ENCODE data around the gene ZFP57.
"Not testable (repeated sequence)": the region's sequence is repeated elsewhere in the genome, so short reads cannot be mapped to it uniquely, and the experiment has no call there.

Gene ZFP57

DNA sequence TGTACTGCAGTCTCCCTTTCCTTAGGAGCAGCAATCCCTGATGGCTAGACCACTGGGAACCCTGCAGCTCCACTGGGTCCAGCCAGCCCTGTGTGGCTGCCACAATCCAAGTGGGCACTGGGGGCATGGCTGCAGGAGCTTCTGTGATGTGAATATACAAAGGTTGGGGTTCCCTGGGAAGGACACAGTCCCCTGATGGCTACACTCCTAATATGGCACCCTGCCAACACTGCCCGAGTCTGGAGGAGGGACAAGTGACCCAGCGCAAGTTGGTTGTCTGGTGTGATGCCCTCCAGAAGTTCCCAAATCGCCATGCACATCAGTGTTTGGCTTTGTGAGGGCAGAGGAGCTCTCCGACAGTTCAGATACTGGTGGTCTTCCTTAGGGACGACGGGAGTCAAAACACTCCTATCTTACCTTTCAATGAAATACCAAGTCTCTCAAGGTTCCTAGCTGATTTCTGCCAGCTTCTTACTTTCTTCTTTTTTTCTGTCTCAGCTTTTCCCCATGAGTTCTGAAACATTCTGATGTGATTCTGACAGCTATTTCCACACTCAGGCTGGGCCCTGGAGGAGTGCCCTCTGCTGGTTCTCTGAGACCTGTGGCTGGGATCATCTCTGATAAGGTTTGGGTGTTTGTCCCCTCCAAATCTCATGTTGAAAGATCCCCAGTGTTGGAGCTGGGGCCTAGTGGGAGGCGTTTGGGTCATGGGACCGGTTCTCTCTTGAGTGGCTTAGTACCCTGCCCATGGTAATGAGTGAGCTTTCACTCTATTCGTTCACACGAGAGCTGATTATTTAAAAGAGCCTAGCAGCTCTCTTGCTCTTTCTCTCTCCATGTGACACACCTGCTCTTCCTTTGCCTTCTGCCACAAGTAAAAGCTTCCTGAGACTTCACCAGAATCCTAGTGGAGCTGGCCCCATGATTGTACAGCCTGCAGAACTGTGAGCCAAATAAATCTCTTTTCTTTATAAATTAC, 15.5 kb upstream of the ZFP57 start:
- DNase-seq = peak in 10 of 51 donors; percentile 2 to 40 (median 8)

DNA sequence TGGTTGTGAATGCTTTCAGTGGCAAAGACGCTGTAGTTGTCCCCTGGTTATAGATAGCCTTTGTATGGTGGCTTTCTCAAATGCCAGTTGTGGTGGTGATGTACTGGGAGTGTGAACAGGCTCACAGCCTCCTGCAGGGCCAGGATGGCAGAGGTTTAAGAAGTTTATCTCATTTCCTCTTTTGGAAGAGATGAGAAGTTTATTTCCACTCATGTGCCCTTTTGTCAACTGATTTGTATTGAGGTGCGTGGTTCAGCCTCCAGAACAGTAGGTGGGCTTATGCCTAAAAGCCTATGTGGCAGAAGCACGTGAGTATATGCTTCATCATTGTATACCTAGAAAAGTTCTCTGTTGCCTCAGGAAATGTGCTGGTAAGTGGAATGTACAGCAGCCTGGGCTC, 13.7 kb upstream of the ZFP57 start:
- DNase-seq = no peak

DNA sequence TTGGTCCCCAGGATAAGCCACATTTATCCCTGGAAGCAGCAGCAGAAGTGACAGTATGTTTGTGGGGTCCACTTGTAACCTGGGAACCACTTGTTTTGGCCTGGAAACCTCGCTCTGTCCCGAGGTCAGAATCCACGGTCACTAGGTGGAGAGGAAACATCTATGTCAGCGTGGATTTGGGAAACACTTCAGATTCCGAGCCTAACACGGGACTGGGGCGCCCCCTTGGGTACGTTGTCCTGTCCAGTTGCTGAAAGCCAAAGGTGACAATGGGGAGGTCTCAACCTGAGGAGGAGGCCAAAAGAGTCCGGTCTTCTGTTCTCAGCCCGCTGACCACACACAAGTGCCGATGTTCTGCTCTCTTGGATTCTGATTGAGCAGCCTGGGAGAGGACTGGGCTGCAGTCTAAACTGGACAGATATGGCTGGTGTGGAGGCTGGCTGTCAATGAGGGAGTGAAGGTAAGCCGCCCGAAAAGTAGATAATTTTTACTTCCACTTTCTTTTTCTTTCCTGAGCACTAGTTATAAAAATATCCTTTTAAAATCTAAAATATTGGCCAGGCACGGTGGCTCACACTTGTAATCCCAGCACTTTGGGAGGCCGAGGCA, 4.9 kb upstream of the ZFP57 start:
- peak in 21 of 51 donors; percentile 1 to 65 (median 26) for DNase-seq

DNA sequence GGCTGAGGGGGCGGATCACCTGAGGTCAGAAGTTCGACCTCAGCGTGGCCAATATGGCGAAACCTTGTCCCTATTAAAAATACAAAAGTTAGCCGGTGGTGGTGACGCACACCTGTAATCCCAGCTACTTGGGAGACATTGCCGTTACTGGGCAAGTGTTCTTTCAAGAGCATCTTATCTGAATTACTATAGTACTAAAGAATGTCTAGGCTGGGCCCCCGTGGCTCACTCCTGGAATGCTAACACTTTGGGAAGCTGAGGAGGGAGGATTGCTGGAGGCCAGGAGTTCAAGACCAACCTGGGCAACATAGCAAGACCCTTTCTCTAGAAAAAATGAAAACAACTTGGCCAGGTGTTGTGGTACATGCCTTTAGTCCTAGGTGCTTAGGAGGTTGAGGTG, 859 bp upstream of the ZFP57 start:
- DNase-seq = no peak

DNA sequence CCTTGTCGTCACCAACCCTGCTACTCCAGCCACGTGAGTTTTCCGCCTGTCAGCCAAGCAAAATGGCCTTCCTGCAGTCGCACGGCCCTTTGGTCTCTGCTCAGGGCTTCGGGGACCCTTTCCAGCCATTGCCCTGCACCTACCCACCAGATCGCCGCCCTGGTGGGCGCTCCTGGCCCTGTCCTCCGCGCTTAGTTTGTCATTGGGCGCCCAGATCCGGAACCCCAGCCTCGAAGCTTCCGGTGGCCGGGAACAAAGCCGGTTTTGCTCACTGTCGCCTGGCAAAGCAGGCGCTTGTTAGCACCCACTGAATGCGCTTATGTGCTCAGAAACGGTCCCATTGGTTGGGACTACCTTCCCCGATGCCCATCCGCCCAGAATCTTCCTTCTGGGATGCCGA, 536 bp downstream of the ZFP57 start:
- no peak for DNase-seq

DNA sequence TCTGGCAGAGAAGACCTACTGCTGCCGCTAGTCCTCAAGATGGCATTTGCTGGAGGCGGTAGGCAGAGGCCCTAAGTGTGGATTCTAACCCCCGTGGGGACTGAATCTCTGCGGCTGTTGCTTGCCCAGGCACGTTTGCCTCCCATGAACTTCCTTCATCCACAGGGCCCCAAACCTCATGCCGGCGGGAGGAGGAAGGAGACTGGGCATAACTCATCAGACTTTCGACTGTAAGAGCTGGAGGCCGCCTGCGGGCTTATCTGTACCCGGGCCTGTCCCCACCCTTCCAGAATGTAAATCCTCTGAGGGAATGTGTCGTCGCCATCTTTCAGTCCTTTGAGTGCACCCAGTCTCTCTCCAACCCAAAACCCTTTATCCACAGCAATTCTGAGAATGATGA, 990 bp downstream of the ZFP57 start:
- no peak for DNase-seq

DNA sequence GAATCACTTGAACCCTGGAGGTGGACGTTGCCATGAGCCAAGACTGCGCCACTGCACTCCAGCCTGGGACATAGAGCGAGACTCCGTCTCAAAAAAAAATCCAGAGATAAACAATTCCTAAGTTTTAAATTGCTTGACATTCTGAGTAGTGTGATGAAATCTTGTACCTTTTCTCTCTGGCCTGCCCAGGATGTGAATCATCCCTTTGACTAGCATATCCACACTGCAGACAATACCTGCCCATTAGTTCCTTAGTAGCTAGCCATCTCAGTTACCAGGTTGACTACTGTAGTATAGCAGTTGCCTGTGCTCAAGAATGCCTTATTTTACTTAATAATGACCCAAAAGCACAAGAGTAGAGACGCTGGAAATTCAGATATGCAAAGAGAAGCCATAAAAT, 2.8 kb downstream of the ZFP57 start:
- no peak for DNase-seq

DNA sequence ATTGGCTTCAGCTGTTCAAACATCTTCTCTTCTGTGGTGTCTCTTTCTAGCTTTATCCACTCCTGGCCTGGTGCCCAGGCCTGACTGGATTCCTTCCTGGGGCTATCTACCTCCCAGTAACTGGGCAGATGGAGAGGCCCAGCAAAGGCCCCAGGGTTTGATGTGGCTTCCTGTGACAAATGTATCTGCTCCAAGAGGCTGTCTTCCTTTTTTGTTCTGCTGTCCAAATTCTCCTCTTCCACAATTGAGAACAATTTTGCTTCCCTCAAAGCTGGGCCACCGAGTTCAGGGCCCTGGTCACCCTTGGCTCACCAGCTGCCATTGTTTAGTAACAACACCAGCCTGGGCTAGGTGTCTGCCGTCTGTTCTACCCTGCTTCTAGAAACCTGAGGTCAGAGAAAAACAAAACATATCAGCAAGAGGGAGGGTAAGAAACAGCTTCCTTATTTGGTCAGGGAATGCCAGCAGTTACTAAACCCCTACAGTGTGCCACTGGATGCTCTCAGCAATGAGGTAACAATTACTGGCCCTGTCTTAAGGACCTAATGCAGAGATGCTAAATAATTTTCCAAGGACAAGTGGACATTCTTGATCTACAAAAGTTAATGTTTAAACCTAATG, 3.9 kb downstream of the ZFP57 start:
- DNase-seq = no peak

DNA sequence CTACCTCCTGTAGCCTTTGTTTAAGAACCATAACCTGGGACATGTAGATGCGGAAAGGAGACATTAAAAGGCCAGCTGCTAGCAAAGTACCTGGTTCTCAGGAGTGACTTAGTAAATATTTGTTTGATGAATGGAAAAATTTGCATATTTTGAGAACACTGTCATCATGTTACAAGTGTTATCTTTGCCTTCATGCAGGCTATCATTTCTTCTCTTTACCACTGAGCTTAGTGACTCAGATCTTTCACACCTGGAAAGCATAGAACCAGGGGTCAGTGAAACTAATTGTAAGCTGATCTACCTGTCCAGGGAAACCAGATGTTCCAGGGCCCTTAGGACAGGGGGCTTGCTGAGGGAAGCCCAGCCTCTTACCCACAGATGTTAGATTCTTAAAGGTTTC, 5.4 kb downstream of the ZFP57 start:
- no peak for DNase-seq

DNA sequence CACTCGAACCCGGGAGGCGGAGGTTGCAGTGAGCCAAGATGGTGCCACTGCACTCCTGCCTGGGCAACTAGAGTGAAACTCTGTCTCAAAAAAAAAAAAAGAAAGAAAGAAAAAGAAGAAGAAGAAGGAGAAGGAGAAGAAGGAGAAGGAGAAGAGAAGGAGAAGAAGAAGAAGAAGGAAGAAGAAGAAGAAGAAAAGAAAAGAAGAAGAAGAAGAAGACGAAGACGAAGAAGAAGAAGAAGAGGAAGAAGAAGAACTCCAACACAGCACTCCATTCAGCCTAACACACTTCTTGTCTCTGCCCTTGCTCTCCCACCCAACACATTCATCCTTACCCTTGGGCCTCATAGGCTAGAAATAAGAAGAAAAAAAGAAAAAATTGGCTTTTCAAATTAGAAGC, 6.9 kb downstream of the ZFP57 start:
- DNase-seq = no peak

DNA sequence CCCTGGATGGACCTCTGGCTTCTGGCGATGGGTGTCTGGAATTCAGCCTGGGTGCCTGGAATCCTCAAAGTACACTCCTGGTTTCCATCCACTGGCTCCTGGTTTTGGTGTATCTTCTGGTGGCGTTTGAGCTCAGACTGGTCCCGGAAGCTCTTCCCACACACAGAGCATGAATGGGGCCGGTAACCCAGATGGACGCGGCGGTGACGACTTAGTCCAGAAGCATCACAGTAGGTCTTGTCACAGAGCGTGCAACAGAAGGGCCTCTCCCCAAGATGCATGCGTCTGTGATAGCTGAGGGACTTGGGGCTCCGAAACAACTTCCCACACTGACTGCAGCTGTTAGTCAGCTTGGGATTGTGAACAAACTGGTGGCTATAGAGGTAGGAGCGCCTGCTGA, 7.8 kb downstream of the ZFP57 start:
- peak in 2 of 51 donors; percentile 21 to 37 for DNase-seq

DNA sequence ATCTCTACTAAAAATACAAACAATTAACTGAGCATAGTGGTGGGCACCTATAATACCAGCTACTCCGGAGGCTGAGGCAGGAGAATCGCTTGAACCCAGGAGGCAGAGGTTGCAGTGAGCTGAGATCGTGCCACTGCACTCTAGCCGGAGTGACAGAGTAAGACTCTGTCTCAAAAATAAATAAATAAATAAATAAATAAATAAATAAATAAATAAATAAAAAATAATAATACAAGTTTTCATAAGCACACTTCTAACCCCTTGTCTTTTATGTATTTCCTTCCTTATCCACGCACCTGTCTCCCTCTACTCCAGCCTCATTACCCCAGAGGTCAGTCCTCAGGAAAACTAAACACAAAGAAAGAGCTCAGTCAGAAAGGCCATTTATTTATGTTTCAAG, 8.8 kb downstream of the ZFP57 start:
- not testable (repeated sequence) for DNase-seq

DNA sequence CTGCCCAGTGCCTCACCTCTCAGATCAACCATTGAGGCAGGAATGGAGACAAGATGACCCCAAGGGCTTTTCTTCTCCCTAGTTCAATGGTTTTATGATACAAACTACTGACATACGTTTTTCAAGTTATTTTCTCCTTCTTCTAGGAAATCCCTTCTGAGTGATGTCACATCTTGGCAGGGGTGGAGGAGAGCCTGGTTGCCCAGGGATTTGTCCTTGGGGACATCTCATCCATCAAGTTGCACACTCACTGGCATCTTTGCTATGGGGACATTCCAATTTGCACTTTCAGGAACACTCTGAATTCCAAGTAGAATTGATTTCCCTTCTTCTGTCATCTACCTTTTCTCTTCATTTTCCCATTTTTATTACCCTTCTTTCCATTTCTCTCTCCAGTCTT, 9.9 kb downstream of the ZFP57 start:
- no peak for DNase-seq

DNA sequence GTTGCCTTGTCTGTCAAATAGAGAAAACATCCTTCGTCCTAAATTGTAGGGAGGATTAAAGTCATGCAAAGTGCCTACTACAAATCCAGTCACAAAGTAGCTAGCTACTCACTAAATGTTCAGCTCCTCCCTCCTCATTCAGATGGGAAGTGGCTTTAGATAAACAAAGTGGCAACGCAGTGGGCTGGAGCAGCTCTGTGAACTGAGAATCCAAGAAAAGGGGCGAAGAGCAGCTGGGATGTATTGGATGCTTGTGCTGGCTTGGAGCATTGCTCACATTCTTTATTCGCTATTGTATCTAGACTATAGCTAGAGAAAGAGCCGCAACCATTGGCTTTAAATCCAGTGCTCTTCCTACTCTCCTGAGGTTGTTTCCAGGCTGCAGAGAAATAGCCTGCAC, 13.8 kb downstream of the ZFP57 start:
- no peak for DNase-seq

DNA sequence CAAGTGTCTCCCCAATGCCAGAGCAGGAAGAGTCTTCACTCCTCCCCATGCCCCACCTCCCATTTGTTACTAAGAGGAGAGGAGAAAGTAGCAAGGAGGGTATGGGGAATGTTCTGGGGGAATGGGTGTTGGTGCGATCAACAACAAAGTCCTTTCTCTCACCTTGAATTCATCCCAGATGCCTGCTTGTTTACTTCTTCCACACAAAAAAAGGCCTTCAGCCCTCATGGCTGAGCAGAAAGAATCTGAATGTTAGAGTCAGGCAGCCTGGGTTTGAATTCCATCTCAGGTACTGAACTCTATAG, 14.2 kb downstream of the ZFP57 start:
- no peak for DNase-seq

DNA sequence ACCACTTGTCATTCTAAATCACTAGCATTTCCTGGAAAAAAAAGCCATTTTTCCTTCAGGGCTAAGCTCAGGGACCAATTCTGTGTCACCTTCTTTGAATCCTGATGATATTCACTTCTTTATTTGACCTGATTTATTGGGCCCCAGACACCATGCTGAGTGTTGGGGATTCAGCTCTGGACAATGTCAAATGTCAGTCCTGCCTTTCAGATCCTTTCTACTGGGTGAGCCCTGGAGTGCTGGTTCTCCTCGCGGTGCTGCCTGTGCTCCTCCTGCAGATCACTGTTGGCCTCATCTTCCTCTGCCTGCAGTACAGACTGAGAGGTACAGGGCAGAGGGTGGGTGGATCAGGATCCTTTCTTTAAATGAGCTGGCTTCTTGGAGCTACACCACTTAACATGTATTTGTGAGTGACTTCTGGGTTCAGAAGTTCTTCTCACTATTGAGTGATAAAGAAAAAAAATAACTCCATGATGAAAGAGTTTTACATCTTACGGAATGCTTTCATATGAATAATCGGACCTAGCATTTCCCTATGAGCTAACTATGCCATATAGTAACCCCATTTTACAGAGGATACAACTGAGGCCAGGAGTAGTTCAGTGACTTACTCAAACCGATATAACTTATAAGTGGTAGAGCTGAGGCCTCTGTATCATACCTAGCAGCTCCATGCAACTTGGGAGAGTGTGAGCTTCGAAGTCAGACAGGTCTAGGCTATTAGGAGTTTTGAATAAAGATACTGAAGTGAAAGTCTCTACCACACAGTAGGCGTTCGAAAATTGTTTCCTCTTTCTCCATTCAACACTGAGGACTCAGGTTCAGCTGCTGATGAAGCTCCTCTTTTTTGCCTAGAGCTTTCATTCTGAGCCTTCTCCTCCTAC, 14.8 kb downstream of the ZFP57 start:
- no peak for DNase-seq

DNA sequence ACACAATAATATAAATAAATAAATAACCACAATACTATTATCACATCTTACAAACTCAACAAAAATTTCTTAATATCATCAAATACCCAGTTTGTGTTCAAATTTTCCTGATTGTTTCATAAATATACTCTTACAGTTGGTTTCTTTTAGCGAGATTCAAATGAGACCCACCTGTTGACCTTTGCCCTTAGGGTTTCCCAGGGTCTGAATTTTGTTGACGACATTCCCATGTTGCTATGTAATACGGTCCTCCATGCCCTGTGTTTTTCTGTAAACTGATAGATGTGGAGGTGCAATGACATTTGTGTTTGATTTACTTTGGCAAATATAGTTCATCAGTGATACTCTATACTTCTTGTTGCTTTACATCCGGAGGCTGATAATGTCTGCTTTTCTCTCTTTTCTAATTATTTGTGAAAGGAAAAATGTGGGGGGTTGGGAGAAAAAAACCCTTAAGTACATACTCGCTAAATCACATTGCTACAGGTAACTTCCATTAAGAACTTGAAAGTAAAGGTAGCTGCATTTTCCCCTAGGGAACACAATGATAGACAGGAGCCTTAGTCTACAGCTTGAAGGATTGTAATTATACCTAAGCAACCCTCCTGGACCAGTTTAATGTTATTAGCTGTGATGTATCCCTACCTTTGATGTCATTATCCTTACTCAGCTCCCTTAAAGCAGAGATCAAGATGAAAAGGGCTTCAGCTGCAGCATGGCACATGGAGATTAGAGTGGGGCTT, 17.5 kb downstream of the ZFP57 start:
- DNase-seq = no peak

DNA sequence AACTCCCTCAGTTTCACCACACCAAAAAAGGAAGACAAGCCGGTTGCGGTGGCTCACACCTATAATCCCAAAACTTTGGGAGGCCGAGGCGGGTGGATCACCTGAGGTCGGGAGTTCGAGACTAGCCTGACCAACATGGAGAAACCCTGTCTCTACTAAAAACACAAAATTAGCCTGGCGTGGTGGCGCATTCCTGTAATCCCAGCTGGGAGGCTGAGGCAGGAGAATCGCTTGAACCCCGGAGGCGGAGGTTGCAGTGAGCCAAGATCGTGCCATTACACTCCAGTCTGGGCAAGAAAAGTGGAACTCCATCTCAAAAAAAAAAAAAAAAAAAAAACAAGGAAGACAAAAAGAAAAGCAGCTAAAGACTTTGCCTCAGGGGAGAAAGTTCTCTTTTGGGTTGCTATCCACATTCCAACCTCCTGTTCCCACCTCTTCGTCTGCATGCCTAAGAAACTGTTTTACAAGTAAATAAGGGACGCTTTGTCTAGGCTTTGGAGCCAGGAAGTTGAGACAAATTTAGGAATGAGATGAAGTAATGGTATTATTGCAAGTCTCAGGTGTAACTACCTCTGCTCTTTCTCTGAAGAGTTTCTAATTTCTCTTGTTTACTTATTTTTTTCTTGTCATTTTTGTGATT, 19.3 kb downstream of the ZFP57 start:
- not testable (repeated sequence) for DNase-seq

DNA sequence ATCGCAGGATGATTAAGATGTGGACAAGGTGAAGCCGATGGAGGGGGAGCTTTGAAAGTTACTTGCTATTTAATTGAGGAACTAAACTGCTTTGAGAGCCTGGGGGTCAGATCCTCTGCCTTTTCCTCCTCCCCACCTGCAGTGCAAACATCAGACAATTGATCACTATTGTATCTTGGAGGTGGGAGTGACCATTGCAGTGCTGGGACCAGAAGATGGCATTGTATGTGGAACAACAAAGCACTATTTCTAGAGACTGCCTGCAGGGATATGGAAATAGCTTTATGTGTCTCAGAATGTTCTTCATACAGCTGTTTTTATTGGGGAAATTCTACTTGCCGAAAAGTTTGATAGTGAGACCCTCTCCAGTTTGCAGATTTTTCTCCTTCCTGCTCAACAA, 19.9 kb downstream of the ZFP57 start:
- DNase-seq = no peak

DNA sequence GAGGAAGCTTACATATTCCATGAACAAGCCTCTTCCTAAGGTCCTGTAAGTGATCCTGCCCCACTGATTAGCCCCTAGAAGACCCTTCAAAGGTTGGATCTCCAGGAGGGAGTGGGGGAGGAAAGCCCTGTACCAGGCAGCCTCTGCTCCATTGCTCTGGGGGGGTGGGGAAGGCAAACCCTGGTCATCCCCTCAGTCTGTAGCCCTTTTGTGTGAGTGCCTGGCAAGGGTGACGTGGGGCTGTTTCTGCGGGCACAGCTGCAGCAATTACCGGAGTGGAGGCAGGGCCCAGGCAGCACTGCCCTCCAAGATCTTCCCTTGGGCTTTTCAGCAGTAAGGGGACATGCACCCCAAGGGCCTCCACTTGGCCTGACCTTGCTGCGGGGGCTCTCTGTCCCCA, 24.2 kb downstream of the ZFP57 start, which contains the start of gene MOG:
Gene MOG, plus strand, starts transcription at position 295 of the 400 bp plus-strand sequence. CDS start 118 bp downstream, outside the sequence.
- DNase-seq = peak in 49 of 51 donors; percentile 15 to 93 (median 76)
